Natural killer cell (primary cell): ENCODE data around the gene MYO5A. TPM values are rescaled to one million over a fixed set of nuclear protein-coding genes. Genes with fewer than 3 reads are reported as not detected.
A peak's percentile ranks its signal among the peaks of the same experiment; 100 is the strongest.
"Not testable (repeated sequence)": the region's sequence is repeated elsewhere in the genome, so short reads cannot be mapped to it uniquely, and the experiment has no call there.

Source experiments
- ATAC-seq, 3 donors: fragments of 150-1000 bp in 2 of 3; fragments of 200-7000 bp in 1 of 3; cut with Tn5 transposase; 1 replicate in 1 of 3; 2 replicates in 2 of 3; pipeline ENCODE4 v1.10.0; 2021; ENCODE audit warnings: mild to moderate bottlenecking in 2 of 3, moderate library complexity in 2 of 3
- DNase-seq, 2 donors: peaks; one replicate each; pipeline versions ENCODE4 v3.0.0 to v3.0.0-alpha.2; 2013 to 2021; ENCODE audit warnings: mixed read lengths in 1 of 2
- H3K27ac ChIP-seq: one replicate; pipeline ENCODE4 v1.5.1; 2013; ENCODE audit warnings: mild to moderate bottlenecking, low read length
- H3K27me3 ChIP-seq: one replicate; pipeline ENCODE4 v1.6.1; 2013; ENCODE audit warnings: low read length; ENCODE audit not compliant: control insufficient read depth, insufficient read depth
- H3K36me3 ChIP-seq: one replicate; pipeline ENCODE4 v1.6.1; 2013; ENCODE audit warnings: low read length; ENCODE audit not compliant: control insufficient read depth, insufficient read depth
- H3K4me1 ChIP-seq: one replicate; pipeline ENCODE4 v1.6.1; 2013; ENCODE audit warnings: low read length; ENCODE audit not compliant: control insufficient read depth, insufficient read depth
- H3K4me3 ChIP-seq: one replicate; pipeline ENCODE4 v1.5.1; 2013; ENCODE audit warnings: low read length
- H3K9me3 ChIP-seq: one replicate; pipeline ENCODE4 v1.6.1; 2013; ENCODE audit warnings: low read length; ENCODE audit not compliant: control insufficient read depth, insufficient read depth
- H3K27ac Mint-ChIP-seq, 2 donors: one replicate each; pipeline ENCODE4 v1.8.0; 2022; ENCODE audit warnings: mild to moderate bottlenecking in 2 of 2, mixed read lengths in 2 of 2, moderate library complexity in 1 of 2
- H3K27me3 Mint-ChIP-seq, 2 donors: one replicate each; pipeline ENCODE4 v1.8.0; 2022; ENCODE audit warnings: low read depth in 2 of 2, mixed read lengths in 2 of 2
- H3K36me3 Mint-ChIP-seq: one replicate; pipeline ENCODE4 v1.8.0; 2022; ENCODE audit warnings: mixed read lengths
- H3K4me1 Mint-ChIP-seq, 2 donors: one replicate each; pipeline ENCODE4 v1.8.0; 2022; ENCODE audit warnings: mixed read lengths in 2 of 2
- H3K4me3 Mint-ChIP-seq: one replicate; pipeline ENCODE4 v1.8.0; 2022; ENCODE audit warnings: mild to moderate bottlenecking, moderate library complexity, mixed read lengths
- H3K9me3 Mint-ChIP-seq, 2 donors: one replicate each; pipeline ENCODE4 v1.8.0; 2022; ENCODE audit warnings: mixed read lengths in 2 of 2
- CTCF ChIP-seq: fragments of 200-600 bp; IDR thresholded peaks from one replicate; pipeline ENCODE4 v1.8.0; 2022; ENCODE audit warnings: antibody characterized with exemption
- WGBS: methylation state at CpG from one replicate; pipeline ENCODE4 v1.1.7; 2013; ENCODE audit warnings: missing lambda C conversion rate; ENCODE audit not compliant: insufficient coverage; 5-methylcytosine and 5-hydroxymethylcytosine counted together
- intact Hi-C: fragments of 100-400 bp; cut with micrococcal nuclease; formaldehyde crosslinking; loops from one replicate; pipeline ENCODE4 v1.14.2; 2022
- total RNA-seq, 4 donors: library from RNA; stranded (reverse); fragments of 120-200 nt in 1 of 4; gene quantifications; one replicate each; pipeline versions ENCODE4 v1.2.3 to v1.2.4, GENCODE V29; 2013 to 2022

MYO5A gene
- total RNA-seq, 3 donors from 2014 or later (not counting 1 experiment from before 2014, with no cell fraction given), result 42.8 to 51.5 (median 44.4) TPM

GRCh38 chr15:52441841-52442240 lies 86.8 kb downstream of the MYO5A start:
- Mint-ChIP-seq H3K9me3 (no peaks in the 10 kb centered on the region), H3K4me1 (peaks cover 48 to 55% of the 10 kb centered on the region in 2 donors), H3K27ac (no peak overlapping the region), H3K36me3 (no peaks in the 10 kb centered on the region), H3K27me3 (no peaks in the 10 kb centered on the region), H3K4me3 (no peak overlapping the region)
- Histone ChIP-seq H3K27me3 (no peaks in the 10 kb centered on the region), H3K4me1 (peaks cover 7% of the 10 kb centered on the region), H3K9me3 (no peaks in the 10 kb centered on the region), H3K36me3 (no peaks in the 10 kb centered on the region), H3K27ac (no peak overlapping the region), H3K4me3 (no peak overlapping the region)
- DNase-seq (no peak), ATAC-seq (no peak)
- no peak for TF ChIP-seq CTCF
- no CpG with 5 or more reads among the region's 2 CpGs for WGBS
- intact Hi-C loops, result no loop called here

GRCh38 chr15:52440946-52441345 lies 87.7 kb downstream of the MYO5A start:
- no peak for TF ChIP-seq CTCF
- Histone ChIP-seq H3K9me3 (no peaks in the 10 kb centered on the region), H3K27ac (no peak overlapping the region), H3K4me1 (peaks cover 7% of the 10 kb centered on the region), H3K4me3 (no peak overlapping the region), H3K36me3 (no peaks in the 10 kb centered on the region), H3K27me3 (no peaks in the 10 kb centered on the region)
- H3K27ac Mint-ChIP-seq, result peak overlapping the region; percentile 4 to 33
- DNase-seq (no peak), ATAC-seq (no peak)
- intact Hi-C loops, result no loop called here
- peaks cover 50 to 52% of the 10 kb centered on the region in 2 donors for H3K4me1 Mint-ChIP-seq
- no peak overlapping the region for H3K4me3 Mint-ChIP-seq
- WGBS, result no CpG with 5 or more reads among the region's 2 CpGs
- H3K9me3 Mint-ChIP-seq, result no peaks in the 10 kb centered on the region
- no peaks in the 10 kb centered on the region for H3K27me3 Mint-ChIP-seq
- no peaks in the 10 kb centered on the region for H3K36me3 Mint-ChIP-seq

GRCh38 chr15:52440414-52440813 lies 88.3 kb downstream of the MYO5A start:
- Mint-ChIP-seq H3K36me3 (no peaks in the 10 kb centered on the region), H3K27ac (peak overlapping the region; percentile 4 to 33), H3K27me3 (no peaks in the 10 kb centered on the region), H3K9me3 (no peaks in the 10 kb centered on the region), H3K4me3 (no peak overlapping the region), H3K4me1 (peaks cover 44 to 47% of the 10 kb centered on the region in 2 donors)
- no peak overlapping the region for H3K27ac ChIP-seq
- H3K9me3 ChIP-seq, result no peaks in the 10 kb centered on the region
- no peaks in the 10 kb centered on the region for H3K36me3 ChIP-seq
- TF ChIP-seq CTCF, result no peak
- no peaks in the 10 kb centered on the region for H3K27me3 ChIP-seq
- peaks cover 7% of the 10 kb centered on the region for H3K4me1 ChIP-seq
- H3K4me3 ChIP-seq, result no peak overlapping the region
- ATAC-seq, result no peak
- intact Hi-C loops, result no loop called here
- 90% methylated on average over 4 of the region's 4 CpGs for WGBS
- DNase-seq, result no peak

GRCh38 chr15:52439470-52439869 lies 89.2 kb downstream of the MYO5A start:
- Histone ChIP-seq H3K27ac (no peak overlapping the region), H3K9me3 (no peaks in the 10 kb centered on the region), H3K4me1 (peaks cover 7% of the 10 kb centered on the region), H3K27me3 (no peaks in the 10 kb centered on the region), H3K36me3 (no peaks in the 10 kb centered on the region), H3K4me3 (no peak overlapping the region)
- Mint-ChIP-seq H3K27ac (peak overlapping the region; percentile 2 to 19), H3K27me3 (no peaks in the 10 kb centered on the region), H3K4me1 (peaks cover 41 to 42% of the 10 kb centered on the region in 2 donors), H3K9me3 (no peaks in the 10 kb centered on the region), H3K4me3 (no peak overlapping the region), H3K36me3 (no peaks in the 10 kb centered on the region)
- no peak for TF ChIP-seq CTCF
- ATAC-seq (no peak), DNase-seq (no peak)
- intact Hi-C loops, result no loop called here

GRCh38 chr15:52439042-52439441 lies 89.6 kb downstream of the MYO5A start:
- H3K4me3 ChIP-seq, DNase-seq, H3K27me3 Mint-ChIP-seq, ATAC-seq, H3K9me3 ChIP-seq, H3K36me3 ChIP-seq, H3K36me3 Mint-ChIP-seq, H3K27ac ChIP-seq, H3K27me3 ChIP-seq, intact Hi-C loops, H3K9me3 Mint-ChIP-seq, H3K4me1 ChIP-seq, H3K4me3 Mint-ChIP-seq: not testable (repeated sequence)
- Mint-ChIP-seq H3K4me1 (peaks cover 41 to 42% of the 10 kb centered on the region in 2 donors), H3K27ac (peak overlapping the region; percentile 2 to 19)
- 95% methylated on average over 9 of the region's 9 CpGs for WGBS
